IMR-90 (cell line): ENCODE results near the gene MAP3K3. TPM values are rescaled to one million over a fixed set of nuclear protein-coding genes. Genes with fewer than 3 reads are reported as not detected.

Experiments
- ATAC-seq: fragments of 200-7000 bp; cut with Tn5 transposase; 2 replicates; pipeline ENCODE4 v1.9.1; 2020; ENCODE audit warnings: low read depth, mild to moderate bottlenecking, moderate library complexity
- BruUV-seq: library from RNA; stranded (reverse); fragments of 400-500 nt; replicated peaks from 2 replicates; lab custom pipeline; 2021; lab: Mats Ljungman, UMichigan
- CTCF ChIA-PET: fragments of 300-600 bp; formaldehyde crosslinking; extraction: SDS; loops from one replicate; lab custom pipeline; 2021; ENCODE audit warnings: antibody characterized with exemption; lab: Yijun Ruan, JAX
- POLR2A ChIA-PET: fragments of 300-600 bp; sonication (Branson Sonifier 250); formaldehyde crosslinking; loops from one replicate; lab custom pipeline; 2022; ENCODE audit warnings: antibody characterized with exemption; ENCODE audit not compliant: unreplicated experiment; lab: Charles Lee
- DNase-seq: peaks from one replicate; pipeline ENCODE4 v3.0.0; 2013
- H2AFZ ChIP-seq: replicated peaks from 2 replicates; pipeline ENCODE3; 2013; ENCODE audit warnings: low read length, mild to moderate bottlenecking; ENCODE audit not compliant: poor library complexity
- H2AK5ac ChIP-seq: 2 replicates; pipeline ENCODE4 v1.6.1; 2013; ENCODE audit warnings: low read depth, low read length, inconsistent platforms
- H2AK9ac ChIP-seq: replicated peaks from 2 replicates; pipeline ENCODE3; 2013; ENCODE audit warnings: mild to moderate bottlenecking, low read depth, low read length, moderate library complexity; ENCODE audit not compliant: poor library complexity
- H2BK120ac ChIP-seq: 2 replicates; pipeline ENCODE4 v1.6.1; 2013; ENCODE audit warnings: low read depth, low read length, inconsistent platforms
- H2BK15ac ChIP-seq: 3 replicates; pipeline ENCODE4 v1.6.1; 2013; ENCODE audit warnings: low read depth, low read length, inconsistent platforms
- H2BK20ac ChIP-seq: 2 replicates; pipeline ENCODE4 v1.6.1; 2013; ENCODE audit warnings: low read depth, mild to moderate bottlenecking, inconsistent platforms, low read length, moderate library complexity
- H2BK5ac ChIP-seq: 2 replicates; pipeline ENCODE4 v1.6.1; 2013; ENCODE audit warnings: mild to moderate bottlenecking, low read depth, low read length, inconsistent platforms; ENCODE audit not compliant: poor library complexity, severe bottlenecking
- H3K14ac ChIP-seq: replicated peaks from 2 replicates; pipeline ENCODE4 v1.6.1; 2013; ENCODE audit warnings: low read depth, low read length, inconsistent platforms
- H3K18ac ChIP-seq: 2 replicates; pipeline ENCODE4 v1.6.1; 2013; ENCODE audit warnings: low read depth, low read length, control low read depth
- H3K23ac ChIP-seq: 2 replicates; pipeline ENCODE4 v1.6.1; 2013; ENCODE audit warnings: low read depth, low read length, inconsistent platforms
- H3K27ac ChIP-seq: 2 replicates; pipeline ENCODE4 v1.5.1; 2013; ENCODE audit warnings: mild to moderate bottlenecking, control low read depth, low read length; ENCODE audit not compliant: insufficient read depth
- H3K27me3 ChIP-seq: 2 replicates; pipeline ENCODE4 v1.6.1; 2013; ENCODE audit warnings: low read length; ENCODE audit not compliant: control insufficient read depth, insufficient read depth
- H3K36me3 ChIP-seq: 2 replicates; pipeline ENCODE4 v1.6.1; 2013; ENCODE audit warnings: low read length, mixed read lengths; ENCODE audit not compliant: control insufficient read depth, insufficient read depth
- H3K4ac ChIP-seq: 2 replicates; pipeline ENCODE4 v1.6.1; 2013; ENCODE audit warnings: low read depth, low read length, inconsistent platforms
- H3K4me1 ChIP-seq: 2 replicates; pipeline ENCODE4 v1.6.1; 2013; ENCODE audit warnings: low read length, mixed read lengths; ENCODE audit not compliant: control insufficient read depth, insufficient read depth
- H3K4me2 ChIP-seq: 2 replicates; pipeline ENCODE4 v1.6.1; 2013; ENCODE audit warnings: low read depth, mild to moderate bottlenecking, control low read depth, low read length, moderate library complexity
- H3K4me3 ChIP-seq: 2 replicates; pipeline ENCODE4 v1.5.1; 2013; ENCODE audit warnings: low read depth, mild to moderate bottlenecking, control low read depth, low read length, moderate library complexity; ENCODE audit not compliant: insufficient read depth
- H3K56ac ChIP-seq: 2 replicates; pipeline ENCODE4 v1.6.1; 2013; ENCODE audit warnings: low read length, inconsistent platforms; ENCODE audit not compliant: insufficient read depth; ENCODE audit errors: extremely low read depth
- H3K79me1 ChIP-seq, 2 experiments: 2 replicates each; pipeline ENCODE4 v1.6.1; 2013; ENCODE audit warnings: low read length in 2 of 2, inconsistent platforms in 1 of 2, low read depth in 1 of 2
- H3K9ac ChIP-seq: 2 replicates; pipeline ENCODE4 v1.6.1; 2013; ENCODE audit warnings: low read depth, low read length, control low read depth
- H3K9me1 ChIP-seq: 2 replicates; pipeline ENCODE4 v1.6.1; 2013; ENCODE audit warnings: low read length, inconsistent platforms; ENCODE audit not compliant: insufficient read depth
- H3K9me3 ChIP-seq: 2 replicates; pipeline ENCODE4 v1.6.1; 2013; ENCODE audit warnings: low read length; ENCODE audit not compliant: control insufficient read depth, insufficient read depth
- H4K20me1 ChIP-seq: 2 replicates; pipeline ENCODE4 v1.6.1; 2013; ENCODE audit warnings: low read length, inconsistent platforms; ENCODE audit not compliant: insufficient read depth
- H4K5ac ChIP-seq: 2 replicates; pipeline ENCODE4 v1.6.1; 2013; ENCODE audit warnings: mild to moderate bottlenecking, low read depth, low read length, control low read depth
- H4K8ac ChIP-seq, 2 experiments: 2 replicates each; pipeline ENCODE4 v1.6.1; 2013; ENCODE audit warnings: low read depth in 2 of 2, low read length in 2 of 2, control low read depth in 1 of 2, inconsistent platforms in 1 of 2
- H4K91ac ChIP-seq: 2 replicates; pipeline ENCODE4 v1.6.1; 2013; ENCODE audit warnings: low read depth, low read length, inconsistent platforms; ENCODE audit not compliant: insufficient read depth
- BHLHE40 ChIP-seq: fragments of 150-350 bp; IDR thresholded peaks from 2 replicates; pipeline ENCODE4 v1.6.1; 2016; ENCODE audit warnings: mild to moderate bottlenecking, low read depth, low read length
- CEBPB ChIP-seq: IDR thresholded peaks from 2 replicates; pipeline ENCODE4 v1.6.1; 2012; ENCODE audit warnings: low read depth, low read length, improper control_type of control experiment
- CHD1 ChIP-seq: IDR thresholded peaks from 2 replicates; pipeline ENCODE4 v1.6.1; 2012; ENCODE audit warnings: low read depth, low read length, improper control_type of control experiment
- FOS ChIP-seq: fragments of 150-350 bp; IDR thresholded peaks from 2 replicates; pipeline ENCODE4 v1.6.1; 2016; ENCODE audit warnings: low read depth, low read length
- MAFK ChIP-seq: IDR thresholded peaks from 2 replicates; pipeline ENCODE4 v1.6.1; 2012; ENCODE audit warnings: low read depth, low read length, improper control_type of control experiment
- MAZ ChIP-seq: IDR thresholded peaks from 2 replicates; pipeline ENCODE4 v1.6.1; 2012; ENCODE audit warnings: low read depth, mild to moderate bottlenecking, low read length, improper control_type of control experiment, moderate library complexity, borderline replicate concordance
- MXI1 ChIP-seq: IDR thresholded peaks from 2 replicates; pipeline ENCODE4 v1.6.1; 2012; ENCODE audit warnings: low read depth, mild to moderate bottlenecking, low read length, moderate library complexity, borderline replicate concordance
- POLR2A ChIP-seq: IDR thresholded peaks from 2 replicates; pipeline ENCODE4 v1.6.1; 2012; ENCODE audit warnings: mild to moderate bottlenecking, low read depth, low read length
- RCOR1 ChIP-seq: IDR thresholded peaks from 2 replicates; pipeline ENCODE4 v1.6.1; 2012; ENCODE audit warnings: mild to moderate bottlenecking, low read length, improper control_type of control experiment; ENCODE audit not compliant: insufficient replicate concordance
- SMC3 ChIP-seq: fragments of 150-350 bp; IDR thresholded peaks from 2 replicates; pipeline ENCODE4 v1.6.1; 2016; ENCODE audit warnings: low read depth, mild to moderate bottlenecking, antibody characterized with exemption, low read length, moderate library complexity
- USF2 ChIP-seq: fragments of 150-350 bp; IDR thresholded peaks from 2 replicates; pipeline ENCODE4 v1.6.1; 2017; ENCODE audit warnings: mild to moderate bottlenecking, antibody characterized with exemption, low read length, low read depth
- WGBS, 2 experiments: methylation state at CpG; one replicate each; pipeline versions ENCODE4 v1.1.5 to v1.1.7; 2013; ENCODE audit warnings: missing lambda C conversion rate in 2 of 2; ENCODE audit not compliant: insufficient read length in 1 of 2; ENCODE audit errors: extremely low coverage in 2 of 2; 5-methylcytosine and 5-hydroxymethylcytosine counted together
- dilution Hi-C: fragments of 300-500 bp; cut with HindIII; formaldehyde crosslinking; loops from one replicate; pipeline ENCODE4 v1.14.3; 2018; ENCODE audit warnings: low sequenced_read_pairs; ENCODE audit not compliant: unreplicated experiment
- in situ Hi-C: fragments of 300-500 bp; cut with MboI; formaldehyde crosslinking; loops from 3 replicates; pipeline ENCODE4 v1.14.3; 2019; ENCODE audit warnings: low sequenced_read_pairs, inconsistent platforms, mixed read lengths
- intact Hi-C: fragments of 100-400 bp; cut with micrococcal nuclease; formaldehyde crosslinking; loops from 2 replicates; pipeline ENCODE4 v1.10.0; 2022
- polyA plus RNA-seq, 3 experiments: library from polyadenylated mRNA; depleted of rRNA; stranded (reverse); fragments of >200 nt; gene quantifications; 2 replicates each; pipeline ENCODE4 v1.2.3, GENCODE V29; 2012; ENCODE audit warnings: low replicate concordance in 1 of 3
- total RNA-seq: library from RNA; depleted of rRNA; stranded (reverse); fragments of >200 nt; gene quantifications from 2 replicates; pipeline ENCODE4 v1.2.3, GENCODE V29; 2012
- TF ChIP-seq, protein P1 (sequence below): fragments of 150-350 bp; IDR thresholded peaks from 2 replicates; pipeline ENCODE4 v1.6.1; 2016; ENCODE audit warnings: low read depth, mild to moderate bottlenecking, low read length, moderate library complexity, borderline replicate concordance

Gene MAP3K3
- total and polyA plus RNA-seq, 2 of the 4 experiments (the other 2 are of a cell fraction) = 19.1 to 25.6 TPM

DNA sequence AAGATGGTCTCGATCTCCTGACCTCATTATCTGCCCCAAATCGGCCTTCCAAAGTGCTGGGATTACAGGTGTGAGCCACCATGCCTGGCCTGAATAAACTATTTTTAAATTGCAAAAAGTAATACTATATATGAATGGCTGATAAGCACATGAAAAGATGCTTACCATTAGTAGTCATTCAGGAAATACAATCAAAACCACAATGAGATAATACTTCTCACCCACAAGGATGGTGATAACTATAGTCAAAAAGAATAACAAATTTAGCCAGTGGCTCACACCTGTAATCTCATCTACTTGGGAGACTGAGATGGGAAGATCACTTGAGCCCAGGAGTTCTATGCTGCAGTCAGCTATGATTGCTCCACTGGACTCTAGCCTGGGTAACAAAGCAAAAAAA is 23.9 kb upstream of the MAP3K3 start:
- Histone ChIP-seq H2BK120ac (no peak overlapping the region), H3K18ac (no peak overlapping the region), H3K9me3 (no peaks in the 10 kb centered on the region), H3K23ac (no peak overlapping the region), H3K56ac (no peak overlapping the region), H2AFZ (no peak overlapping the region), H4K91ac (no peak overlapping the region), H4K20me1 (no peaks in the 10 kb centered on the region), H2AK9ac (no peak overlapping the region), H3K27me3 (no peaks in the 10 kb centered on the region), H3K36me3 (peaks cover 7% of the 10 kb centered on the region; the same call in 1 of the 2 replicates), H3K14ac (no peak overlapping the region), H3K27ac (no peak overlapping the region), H3K4ac (no peak overlapping the region), H4K5ac (no peak overlapping the region), H3K79me1 (peaks cover 9 to 32% of the 10 kb centered on the region in 2 experiments; a peak in 2 of 4 replicates), H2AK5ac (no peak overlapping the region), H3K4me1 (peaks cover 8% of the 10 kb centered on the region), H3K9ac (no peak overlapping the region), H2BK5ac (no peak overlapping the region), H3K4me2 (no peak overlapping the region), H3K9me1 (0 out of 2 replicates have a peak, but pooled peaks cover 3% of the 10 kb centered on the region), H2BK15ac (no peak overlapping the region), H4K8ac (no peak overlapping the region), H2BK20ac (no peak overlapping the region), H3K4me3 (no peak overlapping the region)
- BruUV-seq = no TSS peak
- DNase-seq (no peak), ATAC-seq (no peak)
- ChIA-PET CTCF (no interaction called here), POLR2A (no interaction called here)
- dilution Hi-C loops = no loop called here
- no CpG with 5 or more reads among the region's 2 CpGs for WGBS, 2 experiments
- in situ Hi-C loops = no loop called here
- intact Hi-C loops = no loop called here
- TF ChIP-seq RCOR1 (no peak), MAFK (no peak), POLR2A (no peak), CHD1 (no peak), FOS (no peak), CEBPB (no peak), SMC3 (no peak), USF2 (no peak), MXI1 (no peak), BHLHE40 (no peak), MAZ (no peak)
- TF ChIP-seq, protein P1, sequence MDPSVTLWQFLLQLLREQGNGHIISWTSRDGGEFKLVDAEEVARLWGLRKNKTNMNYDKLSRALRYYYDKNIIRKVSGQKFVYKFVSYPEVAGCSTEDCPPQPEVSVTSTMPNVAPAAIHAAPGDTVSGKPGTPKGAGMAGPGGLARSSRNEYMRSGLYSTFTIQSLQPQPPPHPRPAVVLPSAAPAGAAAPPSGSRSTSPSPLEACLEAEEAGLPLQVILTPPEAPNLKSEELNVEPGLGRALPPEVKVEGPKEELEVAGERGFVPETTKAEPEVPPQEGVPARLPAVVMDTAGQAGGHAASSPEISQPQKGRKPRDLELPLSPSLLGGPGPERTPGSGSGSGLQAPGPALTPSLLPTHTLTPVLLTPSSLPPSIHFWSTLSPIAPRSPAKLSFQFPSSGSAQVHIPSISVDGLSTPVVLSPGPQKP = no peak
